Sigmoid colon (tissue), 7 donors: ENCODE measurements around the gene DCTPP1. TPM values are rescaled to one million over a fixed set of nuclear protein-coding genes. Genes with fewer than 3 reads are reported as not detected.

ENCODE experiments used
- DNase-seq: peaks from one replicate; pipeline ENCODE4 v3.0.0-alpha.2; 2019
- H3K27ac ChIP-seq, 4 donors: fragments of 200-600 bp; sonication (generic); one replicate each; pipeline ENCODE4 v1.5.1; 2016 to 2019; ENCODE audit warnings: mild to moderate bottlenecking in 1 of 4
- H3K27me3 ChIP-seq, 3 donors: fragments of 200-600 bp; sonication (generic); one replicate each; pipeline ENCODE4 v1.5.1; 2019; ENCODE audit warnings: mild to moderate bottlenecking in 1 of 3
- H3K36me3 ChIP-seq, 4 donors: fragments of 200-600 bp; sonication (generic); one replicate each; pipeline ENCODE4 v1.5.1; 2016 to 2019
- H3K4me1 ChIP-seq, 4 donors: fragments of 200-600 bp; sonication (generic); one replicate each; pipeline ENCODE4 v1.5.1; 2017 to 2019
- H3K4me3 ChIP-seq, 4 donors: fragments of 200-600 bp; sonication (generic); one replicate each; pipeline ENCODE4 v1.5.1; 2017 to 2019; ENCODE audit warnings: mild to moderate bottlenecking in 2 of 4, moderate library complexity in 1 of 4
- H3K9me3 ChIP-seq, 4 donors: fragments of 200-600 bp in 3 of 4; sonication (generic) in 3 of 4; one replicate each; pipeline versions ENCODE4 v1.5.1 to v1.6.1; 2013 to 2019
- CTCF ChIP-seq, 4 experiments: fragments of 450-650 bp in 3 of 4; fragments of 200-600 bp in 1 of 4; IDR thresholded peaks; one replicate each; pipeline ENCODE4 v1.5.1; 2016 to 2019; ENCODE audit warnings: antibody characterized with exemption in 4 of 4, mild to moderate bottlenecking in 3 of 4, moderate library complexity in 2 of 4
- EP300 ChIP-seq, 4 donors: sonication (generic); formaldehyde crosslinking; IDR thresholded peaks; one replicate each; pipeline ENCODE4 v1.6.1; 2017; ENCODE audit warnings: antibody characterized with exemption in 4 of 4
- POLR2A ChIP-seq, 2 donors: fragments of 450-650 bp; IDR thresholded peaks; one replicate each; pipeline ENCODE4 v1.6.1; 2016; ENCODE audit warnings: antibody characterized with exemption in 2 of 2, mild to moderate bottlenecking in 2 of 2, moderate library complexity in 2 of 2
- POLR2AphosphoS5 ChIP-seq, 4 donors: sonication (generic); formaldehyde crosslinking; IDR thresholded peaks; one replicate each; pipeline ENCODE4 v1.6.1; 2017; ENCODE audit warnings: antibody characterized with exemption in 4 of 4
- WGBS, 2 donors: extraction: QIAGEN DNeasy Blood & Tissue Kit; methylation state at CpG; one replicate each; pipeline ENCODE4 v1.1.7; 2013; 5-methylcytosine and 5-hydroxymethylcytosine counted together
- intact Hi-C: fragments of 100-400 bp; cut with DNase I; formaldehyde crosslinking; loops from one replicate; pipeline ENCODE4 v1.15.1; 2023
- polyA plus RNA-seq, 3 donors: library from polyadenylated mRNA; stranded (reverse); fragments of 200-250 nt; gene quantifications; one replicate each; pipeline ENCODE4 v1.2.3, GENCODE V29; 2013
- total RNA-seq, 4 donors: library from RNA; depleted of rRNA; stranded (reverse); fragments of >200 nt; gene quantifications; one replicate each; pipeline ENCODE4 v1.1.0, GENCODE V29; 2016
- donor health status: healthy with polysubstance abuse.
- donor health status: Bipolar disorder and iron deficiency.
- donor health status: healthy.

Gene DCTPP1
- total and polyA plus RNA-seq, 7 donors: 10.5 to 175 (median 19.9) TPM

GRCh38 chr16:30474074-30474452, 44.2 kb upstream of the DCTPP1 start:
- TF ChIP-seq POLR2A (IDR thresholded peaks at IDR 0.05) (no peak), EP300 (IDR thresholded peaks at IDR 0.05) (no peak), POLR2AphosphoS5 (IDR thresholded peaks at IDR 0.05) (no peak), CTCF (IDR thresholded peaks at IDR 0.05) (no peak)
- Histone ChIP-seq H3K4me1 (no peaks in the 10 kb centered on the region), H3K27me3 (peaks cover 0 to 39% (median 18%) of the 10 kb centered on the region in 3 donors), H3K27ac (no peak overlapping the region), H3K36me3 (no peaks in the 10 kb centered on the region), H3K9me3 (no peaks in the 10 kb centered on the region), H3K4me3 (no peak overlapping the region)
- intact Hi-C loops: no loop called here
- DNase-seq: no peak
- 55 to 65% methylated on average over 35 of the region's 35 CpGs for WGBS, 2 donors

- no peak overlapping the region for H3K4me3 ChIP-seq
- DNase-seq: no peak
- intact Hi-C loops: no loop called here
- H3K27ac ChIP-seq: no peak overlapping the region
- no peaks in the 10 kb centered on the region for H3K9me3 ChIP-seq
- no peaks in the 10 kb centered on the region for H3K4me1 ChIP-seq
- H3K36me3 ChIP-seq: no peaks in the 10 kb centered on the region
- H3K27me3 ChIP-seq: peaks cover 0 to 39% (median 18%) of the 10 kb centered on the region in 3 donors
- TF ChIP-seq POLR2A (IDR thresholded peaks at IDR 0.05): no peak
- no peak for TF ChIP-seq CTCF (IDR thresholded peaks at IDR 0.05)
- WGBS, 2 donors: 44 to 69% methylated on average over 19 of the region's 19 CpGs
Measured at GRCh38 chr16:30473231-30474073, 43.6 kb upstream of the DCTPP1 start.

- no peak within 1 kb of the TSS for H3K4me3 ChIP-seq
- peaks cover 0 to 39% (median 18%) of the 10 kb centered on the region in 3 donors for H3K27me3 ChIP-seq
- H3K4me1 ChIP-seq: no peaks in the 10 kb centered on the region
- DNase-seq: peak; percentile 72
- WGBS, 2 donors: 32 to 44% methylated on average over 8 of the region's 8 CpGs
- H3K36me3 ChIP-seq: no peaks in the 10 kb centered on the region
- H3K27ac ChIP-seq: no peak within 1 kb of the TSS
- intact Hi-C loops: no loop called here
- no peaks in the 10 kb centered on the region for H3K9me3 ChIP-seq
- TF ChIP-seq POLR2A (IDR thresholded peaks at IDR 0.05) (no peak), EP300 (IDR thresholded peaks at IDR 0.05) (no peak), CTCF (IDR thresholded peaks at IDR 0.05) (no peak), POLR2AphosphoS5 (IDR thresholded peaks at IDR 0.05) (no peak)
Measured at GRCh38 chr16:30472328-30472942, 42.6 kb upstream of the DCTPP1 start, which contains the start of gene ITGAL. Gene ITGAL, plus strand, starts transcription at chr16:30472742. Its CDS starts 96 bp downstream, at chr16:30472838.

- DNase-seq: no peak
- no peak overlapping the region for H3K27ac ChIP-seq
- H3K9me3 ChIP-seq: no peaks in the 10 kb centered on the region
- peaks cover 0 to 34% (median 18%) of the 10 kb centered on the region in 3 donors for H3K27me3 ChIP-seq
- TF ChIP-seq POLR2AphosphoS5 (IDR thresholded peaks at IDR 0.05): no peak
- no peak for TF ChIP-seq CTCF (IDR thresholded peaks at IDR 0.05)
- TF ChIP-seq EP300 (IDR thresholded peaks at IDR 0.05): no peak
- no peak for TF ChIP-seq POLR2A (IDR thresholded peaks at IDR 0.05)
- H3K36me3 ChIP-seq: no peaks in the 10 kb centered on the region
- WGBS, 2 donors: 74 to 86% methylated on average over 8 of the region's 8 CpGs
- intact Hi-C loops: no loop called here
- no peak overlapping the region for H3K4me3 ChIP-seq
- no peaks in the 10 kb centered on the region for H3K4me1 ChIP-seq
Measured at GRCh38 chr16:30470632-30470995, 40.8 kb upstream of the DCTPP1 start.
